GM13977 (cell line): ENCODE results near the gene NFE2L3.
"Not testable (repeated sequence)": the region's sequence is repeated elsewhere in the genome, so short reads cannot be mapped to it uniquely, and the experiment has no call there.

Experiments
- DNase-seq: peaks from one replicate; pipeline ENCODE4 v3.0.0; 2012; ENCODE audit warnings: low spot score
- in situ Hi-C: fragments of 300-500 bp; cut with MboI; formaldehyde crosslinking; loops from one replicate; pipeline ENCODE4 v1.12.0; 2022; ENCODE audit warnings: low sequenced_read_pairs, low pct_unique_long_range_greater_than_20kb, mixed read lengths, inconsistent platforms; ENCODE audit not compliant: unreplicated experiment
- TF ChIP-seq, protein P1 (sequence below): IDR thresholded peaks from 2 replicates; pipeline ENCODE4 v1.5.1; 2012; ENCODE audit warnings: mild to moderate bottlenecking, control low read depth; ENCODE audit not compliant: insufficient read depth; ENCODE audit errors: extremely low read depth, missing control alignments

NFE2L3 gene

DNA sequence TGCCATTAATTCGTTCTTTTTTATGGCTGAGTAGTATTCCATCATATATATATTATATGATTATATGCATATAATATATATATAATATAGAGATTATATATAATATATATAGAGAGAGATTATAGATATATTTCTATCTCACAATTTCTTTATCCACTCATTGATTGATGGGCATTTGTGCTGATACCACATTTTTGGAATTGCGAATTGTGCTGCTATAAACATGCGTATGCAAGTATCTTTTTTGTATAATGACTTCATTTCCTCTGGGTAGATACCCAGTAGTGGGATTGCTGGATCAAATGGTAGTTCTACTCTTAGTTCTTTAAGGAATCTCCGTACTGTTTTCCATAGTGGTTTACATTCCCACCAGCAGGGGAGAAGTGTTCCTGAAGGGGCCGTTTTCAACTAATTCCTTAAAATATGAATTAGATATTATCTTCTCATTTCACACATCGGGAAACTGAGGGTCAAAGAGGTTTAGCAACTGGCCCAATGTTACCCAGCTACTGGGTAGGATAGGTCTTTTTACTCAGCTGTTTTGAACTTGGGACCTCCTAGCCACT, 16.5 kb downstream of the NFE2L3 start:
- TF ChIP-seq, protein P1, sequence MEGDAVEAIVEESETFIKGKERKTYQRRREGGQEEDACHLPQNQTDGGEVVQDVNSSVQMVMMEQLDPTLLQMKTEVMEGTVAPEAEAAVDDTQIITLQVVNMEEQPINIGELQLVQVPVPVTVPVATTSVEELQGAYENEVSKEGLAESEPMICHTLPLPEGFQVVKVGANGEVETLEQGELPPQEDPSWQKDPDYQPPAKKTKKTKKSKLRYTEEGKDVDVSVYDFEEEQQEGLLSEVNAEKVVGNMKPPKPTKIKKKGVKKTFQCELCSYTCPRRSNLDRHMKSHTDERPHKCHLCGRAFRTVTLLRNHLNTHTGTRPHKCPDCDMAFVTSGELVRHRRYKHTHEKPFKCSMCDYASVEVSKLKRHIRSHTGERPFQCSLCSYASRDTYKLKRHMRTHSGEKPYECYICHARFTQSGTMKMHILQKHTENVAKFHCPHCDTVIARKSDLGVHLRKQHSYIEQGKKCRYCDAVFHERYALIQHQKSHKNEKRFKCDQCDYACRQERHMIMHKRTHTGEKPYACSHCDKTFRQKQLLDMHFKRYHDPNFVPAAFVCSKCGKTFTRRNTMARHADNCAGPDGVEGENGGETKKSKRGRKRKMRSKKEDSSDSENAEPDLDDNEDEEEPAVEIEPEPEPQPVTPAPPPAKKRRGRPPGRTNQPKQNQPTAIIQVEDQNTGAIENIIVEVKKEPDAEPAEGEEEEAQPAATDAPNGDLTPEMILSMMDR = no peak
- in situ Hi-C loops = no loop called here
- DNase-seq = no peak

DNA sequence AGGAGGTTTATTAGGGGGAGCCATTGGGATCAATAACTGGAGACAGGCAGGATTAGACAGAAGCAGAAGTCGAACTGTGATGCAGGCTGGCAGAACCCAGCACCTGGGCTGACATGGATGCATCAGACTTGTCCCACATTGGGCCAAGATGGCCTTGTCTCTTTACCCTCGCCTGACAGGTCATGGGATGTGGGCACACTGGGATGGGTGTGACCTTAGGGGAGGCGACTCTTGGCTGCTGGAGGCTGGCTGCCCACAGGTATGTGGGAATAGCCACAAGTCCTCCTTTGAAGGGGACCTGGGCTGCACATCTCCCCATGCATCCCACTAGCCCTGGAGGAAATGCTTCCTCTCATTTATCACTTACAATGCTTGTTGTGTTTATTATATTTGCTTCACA, 17.3 kb downstream of the NFE2L3 start:
- TF ChIP-seq, protein P1 = no peak
- in situ Hi-C loops = no loop called here
- no peak for DNase-seq

DNA sequence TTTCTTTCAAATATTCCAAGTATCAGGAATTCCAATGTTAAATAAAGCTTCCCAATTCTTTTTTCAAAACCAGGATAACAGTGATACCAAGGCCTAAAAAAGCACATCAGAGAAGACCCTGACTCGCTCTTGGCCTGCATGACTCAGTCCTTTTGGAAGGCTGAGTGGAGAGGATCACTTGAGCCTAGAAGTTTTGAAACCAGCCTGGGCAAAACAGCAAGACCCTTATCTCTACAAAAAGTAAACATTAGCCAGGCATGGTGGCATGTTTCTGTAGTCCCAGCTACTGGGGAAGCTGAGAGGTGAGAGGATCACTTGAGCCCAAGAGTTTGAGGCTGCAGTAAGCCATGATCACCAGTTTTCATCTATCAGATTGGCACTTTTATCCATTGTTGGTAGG, 18.7 kb downstream of the NFE2L3 start:
- DNase-seq = no peak
- TF ChIP-seq, protein P1 = no peak
- in situ Hi-C loops = no loop called here

DNA sequence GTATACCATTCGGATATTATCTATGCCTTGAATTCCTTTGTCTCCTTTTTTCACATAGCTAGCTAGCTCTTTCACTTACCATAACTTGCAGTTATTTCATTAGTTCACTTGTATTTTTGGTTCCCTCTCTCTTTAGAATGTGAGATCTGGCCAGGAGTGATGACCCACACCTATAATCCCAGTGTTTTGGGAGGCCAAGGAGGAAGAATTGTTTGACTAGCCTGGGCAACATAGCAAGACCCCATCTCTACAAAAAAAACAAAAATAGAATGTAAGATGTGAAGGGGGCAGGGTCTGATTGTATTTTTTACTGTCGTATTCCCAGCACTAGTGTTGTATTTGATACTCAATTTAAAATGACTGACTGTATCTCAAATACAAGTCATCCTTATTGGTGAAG, 19.6 kb downstream of the NFE2L3 start:
- in situ Hi-C loops = no loop called here
- TF ChIP-seq, protein P1 = no peak
- no peak for DNase-seq

DNA sequence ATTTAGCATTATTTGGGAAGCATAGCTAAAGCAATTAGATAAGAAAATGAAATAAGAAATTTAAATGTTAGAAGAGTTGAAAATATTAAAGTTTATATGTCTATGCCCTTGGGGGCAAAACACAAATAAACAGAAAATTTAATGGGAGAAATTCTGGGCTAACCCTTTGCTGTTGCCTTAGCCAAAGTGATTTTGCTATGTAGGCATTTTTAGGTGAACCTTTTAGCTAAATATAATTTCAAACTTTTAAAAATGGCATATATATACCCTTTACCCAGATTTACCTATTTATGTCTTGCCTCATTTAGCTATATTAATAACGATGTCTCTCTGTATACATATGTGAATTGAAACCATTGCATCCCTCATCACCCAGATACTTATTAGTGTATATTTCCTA, 20.1 kb downstream of the NFE2L3 start:
- no peak for DNase-seq
- in situ Hi-C loops = no loop called here
- TF ChIP-seq, protein P1 = no peak

DNA sequence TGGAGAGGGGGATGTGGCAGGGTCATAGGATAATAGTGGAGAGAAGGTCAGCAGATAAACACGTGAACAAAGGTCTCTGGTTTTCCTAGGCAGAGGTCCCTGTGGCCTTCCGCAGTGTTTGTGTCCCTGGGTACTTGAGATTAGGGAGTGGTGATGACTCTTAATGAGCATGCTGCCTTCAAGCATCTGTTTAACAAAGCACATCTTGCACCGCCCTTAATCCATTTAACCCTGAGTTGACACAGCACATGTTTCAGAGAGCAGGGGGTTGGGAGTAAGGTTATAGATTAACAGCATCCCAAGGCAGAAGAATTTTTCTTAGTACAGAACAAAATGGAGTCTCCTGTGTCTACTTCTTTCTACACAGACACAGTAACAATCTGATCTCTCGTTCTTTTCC, 23.9 kb downstream of the NFE2L3 start:
- in situ Hi-C loops = loop anchor here (25.0 kb wide), 1 partner anchor 289 kb away; no protein-coding TSS in a partner anchor
- not testable (repeated sequence) for DNase-seq

DNA sequence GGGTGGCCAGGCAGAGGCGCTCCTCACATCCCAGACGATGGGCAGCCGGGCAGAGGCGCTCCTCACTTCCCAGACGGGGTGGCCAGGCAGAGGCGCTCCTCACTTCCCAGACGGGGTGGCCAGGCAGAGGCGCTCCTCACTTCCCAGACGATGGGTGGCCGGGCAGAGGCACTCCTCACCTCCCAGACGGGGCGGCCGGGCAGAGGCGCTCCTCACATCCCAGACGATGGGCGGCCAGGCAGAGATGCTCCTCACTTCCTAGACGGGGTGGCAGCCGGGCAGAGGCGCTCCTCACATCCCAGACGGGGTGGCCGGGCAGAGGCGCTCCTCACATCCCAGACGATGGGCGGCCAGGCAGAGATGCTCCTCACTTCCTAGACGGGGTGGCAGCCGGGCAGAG, 24.7 kb downstream of the NFE2L3 start:
- not testable (repeated sequence) for DNase-seq

DNA sequence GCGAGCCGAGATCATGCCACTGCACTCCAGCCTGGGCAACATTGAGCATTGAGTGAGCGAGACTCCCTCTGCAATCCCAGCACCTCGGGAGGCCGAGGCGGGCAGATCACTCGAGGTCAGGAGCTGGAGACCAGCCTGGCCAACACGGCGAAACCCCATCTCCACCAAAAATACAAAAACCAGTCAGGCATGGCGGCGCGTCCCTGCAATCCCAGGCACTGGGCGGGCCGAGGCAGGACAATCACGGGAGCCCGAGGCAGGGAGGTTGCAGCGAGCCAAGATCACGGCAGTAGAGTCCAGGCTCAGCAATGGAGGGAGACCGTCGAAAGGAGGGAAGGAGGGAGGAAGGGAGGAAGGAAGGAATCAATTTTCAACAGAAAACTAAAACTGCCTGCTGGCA, 25.3 kb downstream of the NFE2L3 start:
- in situ Hi-C loops = loop anchor here (25.0 kb wide), 1 partner anchor 290 kb away; no protein-coding TSS in a partner anchor

More for the DNA sequence above, 24.7 kb downstream of the NFE2L3 start:
- in situ Hi-C loops = loop anchor here (25.0 kb wide), 1 partner anchor 289 kb away; no protein-coding TSS in a partner anchor

More for the DNA sequence above, 25.3 kb downstream of the NFE2L3 start:
- DNase-seq = not testable (repeated sequence)
